ENCODE data around the gene TIMM21. TPM values are rescaled to one million over a fixed set of nuclear protein-coding genes. Genes with fewer than 3 reads are reported as not detected.

TIMM21 gene
- total RNA-seq, 2 donors from 2014 or later: 27.6 to 33.1 TPM

- Histone ChIP-seq H3K27ac (no peak overlapping the region), H3K27me3 (replicated peaks; ENCODE audit: insufficient read depth) (no peaks in the 10 kb centered on the region), H3K4me3 (no peak overlapping the region), H3K9me3 (no peaks in the 10 kb centered on the region), H3K36me3 (peaks cover 0 to 4% of the 10 kb centered on the region in 2 donors), H3K4me1 (replicated peaks) (no peaks in the 10 kb centered on the region)
- 89% methylated on average over 4 of the region's 4 CpGs for WGBS
- intact Hi-C loops (cut with DNase I): no loop called here
- no peak for TF ChIP-seq POLR2AphosphoS5 (IDR thresholded peaks at IDR 0.05)
- TF ChIP-seq, protein P1, sequence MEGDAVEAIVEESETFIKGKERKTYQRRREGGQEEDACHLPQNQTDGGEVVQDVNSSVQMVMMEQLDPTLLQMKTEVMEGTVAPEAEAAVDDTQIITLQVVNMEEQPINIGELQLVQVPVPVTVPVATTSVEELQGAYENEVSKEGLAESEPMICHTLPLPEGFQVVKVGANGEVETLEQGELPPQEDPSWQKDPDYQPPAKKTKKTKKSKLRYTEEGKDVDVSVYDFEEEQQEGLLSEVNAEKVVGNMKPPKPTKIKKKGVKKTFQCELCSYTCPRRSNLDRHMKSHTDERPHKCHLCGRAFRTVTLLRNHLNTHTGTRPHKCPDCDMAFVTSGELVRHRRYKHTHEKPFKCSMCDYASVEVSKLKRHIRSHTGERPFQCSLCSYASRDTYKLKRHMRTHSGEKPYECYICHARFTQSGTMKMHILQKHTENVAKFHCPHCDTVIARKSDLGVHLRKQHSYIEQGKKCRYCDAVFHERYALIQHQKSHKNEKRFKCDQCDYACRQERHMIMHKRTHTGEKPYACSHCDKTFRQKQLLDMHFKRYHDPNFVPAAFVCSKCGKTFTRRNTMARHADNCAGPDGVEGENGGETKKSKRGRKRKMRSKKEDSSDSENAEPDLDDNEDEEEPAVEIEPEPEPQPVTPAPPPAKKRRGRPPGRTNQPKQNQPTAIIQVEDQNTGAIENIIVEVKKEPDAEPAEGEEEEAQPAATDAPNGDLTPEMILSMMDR (IDR thresholded peaks at IDR 0.05): no peak
- no peak for TF ChIP-seq POLR2A (IDR thresholded peaks at IDR 0.05)
- no peak for DNase-seq (ENCODE audit: low spot score)
Measured at GRCh38 chr18:74155276-74155675, 7.0 kb downstream of the TIMM21 start.

- TF ChIP-seq POLR2AphosphoS5 (IDR thresholded peaks at IDR 0.05): peak; percentile 43
- TF ChIP-seq, protein P1 (IDR thresholded peaks at IDR 0.05): no peak
- Histone ChIP-seq H3K4me3 (no peak overlapping the region), H3K27ac (no peak overlapping the region), H3K27me3 (replicated peaks; ENCODE audit: insufficient read depth) (no peaks in the 10 kb centered on the region), H3K36me3 (no peaks in the 10 kb centered on the region), H3K4me1 (replicated peaks) (peaks cover 3% of the 10 kb centered on the region), H3K9me3 (no peaks in the 10 kb centered on the region)
- peak; percentile 37 for DNase-seq (ENCODE audit: low spot score)
- WGBS: 32% methylated on average over 11 of the region's 11 CpGs
- intact Hi-C loops (cut with DNase I): no loop called here
Measured at GRCh38 chr18:74163019-74163660, 14.8 kb downstream of the TIMM21 start.

- Histone ChIP-seq H3K4me1 (replicated peaks) (peaks cover 3% of the 10 kb centered on the region), H3K27ac (no peak overlapping the region), H3K4me3 (no peak overlapping the region), H3K36me3 (no peaks in the 10 kb centered on the region), H3K27me3 (replicated peaks; ENCODE audit: insufficient read depth) (no peaks in the 10 kb centered on the region), H3K9me3 (no peaks in the 10 kb centered on the region)
- no peak for TF ChIP-seq POLR2A (IDR thresholded peaks at IDR 0.05)
- peak; percentile 38 for TF ChIP-seq POLR2AphosphoS5 (IDR thresholded peaks at IDR 0.05)
- intact Hi-C loops (cut with DNase I): no loop called here
- WGBS: 19% methylated on average over 7 of the region's 7 CpGs
- DNase-seq (ENCODE audit: low spot score): no peak
Measured at GRCh38 chr18:74166386-74166785, 18.1 kb downstream of the TIMM21 start.

DNA sequence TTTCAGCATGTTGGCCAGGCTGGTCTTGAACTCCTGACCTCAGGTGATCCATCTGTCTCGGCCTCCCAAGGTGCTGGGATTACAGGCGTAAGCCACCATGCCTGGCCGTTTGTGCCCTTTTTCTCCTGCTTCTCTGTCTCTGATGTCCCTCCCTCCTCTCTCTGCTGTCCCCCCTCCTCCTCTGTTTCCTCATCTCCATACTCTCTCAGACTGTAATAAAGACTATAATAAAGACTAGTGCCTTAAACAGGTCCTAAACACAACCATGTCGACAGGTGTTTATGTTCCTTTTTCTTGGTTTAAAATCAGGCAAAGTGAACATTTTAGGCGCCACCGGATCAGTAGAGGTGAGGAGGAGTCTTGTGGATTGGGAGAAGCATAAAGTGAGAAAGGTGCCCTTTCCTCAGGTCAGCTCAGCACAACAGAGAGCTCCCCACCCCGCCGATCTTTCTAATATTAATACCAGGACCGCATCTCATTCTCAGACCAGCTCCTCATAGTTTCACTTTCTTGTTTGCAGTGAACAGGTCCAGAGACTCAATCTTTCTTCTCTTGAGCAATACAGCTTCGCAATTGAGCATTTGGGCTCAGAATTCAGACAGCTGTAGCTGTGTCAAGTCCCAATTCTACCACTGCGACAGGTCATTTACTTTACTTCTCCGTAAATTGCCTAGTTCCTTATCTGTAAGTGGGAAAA, 23.7 kb downstream of the TIMM21 start:
- DNase-seq (ENCODE audit: low spot score): no peak
- WGBS: 75% methylated on average over 12 of the region's 12 CpGs
- H3K4me3 ChIP-seq: no peak overlapping the region

GRCh38 chr18:74172697-74173433, 24.5 kb downstream of the TIMM21 start:
- H3K27ac ChIP-seq: no peak overlapping the region

More for the DNA sequence above, 23.7 kb downstream of the TIMM21 start:
- intact Hi-C loops (cut with DNase I): no loop called here
- Histone ChIP-seq H3K27ac (no peak overlapping the region), H3K36me3 (no peaks in the 10 kb centered on the region), H3K9me3 (no peaks in the 10 kb centered on the region), H3K27me3 (replicated peaks; ENCODE audit: insufficient read depth) (no peaks in the 10 kb centered on the region), H3K4me1 (replicated peaks) (no peaks in the 10 kb centered on the region)
- TF ChIP-seq POLR2AphosphoS5 (IDR thresholded peaks at IDR 0.05) (no peak), POLR2A (IDR thresholded peaks at IDR 0.05) (no peak)
- TF ChIP-seq, protein P1 (IDR thresholded peaks at IDR 0.05): no peak

More at GRCh38 chr18:74172697-74173433, 24.5 kb downstream of the TIMM21 start:
- no peaks in the 10 kb centered on the region for H3K27me3 ChIP-seq (replicated peaks; ENCODE audit: insufficient read depth)
- TF ChIP-seq POLR2AphosphoS5 (IDR thresholded peaks at IDR 0.05): no peak
- no peak for TF ChIP-seq POLR2A (IDR thresholded peaks at IDR 0.05)
- TF ChIP-seq, protein P1 (IDR thresholded peaks at IDR 0.05): no peak
- no peaks in the 10 kb centered on the region for H3K36me3 ChIP-seq
- intact Hi-C loops (cut with DNase I): no loop called here
- H3K4me3 ChIP-seq: no peak overlapping the region
- no peak for DNase-seq (ENCODE audit: low spot score)
- 84% methylated on average over 27 of the region's 27 CpGs for WGBS
- no peaks in the 10 kb centered on the region for H3K9me3 ChIP-seq
- H3K4me1 ChIP-seq (replicated peaks): no peaks in the 10 kb centered on the region
